Sciatic nerve (tissue), 2 donors: ENCODE results near the gene DNAJC17. TPM values are rescaled to one million over a fixed set of nuclear protein-coding genes. Genes with fewer than 3 reads are reported as not detected.

ENCODE experiments used
- ATAC-seq: fragments of 200-7000 bp; cut with Tn5 transposase; one replicate; pipeline ENCODE4 v1.9.1; 2020; ENCODE audit warnings: mild to moderate bottlenecking, moderate library complexity
- DNase-seq: peaks from one replicate; pipeline ENCODE4 v3.0.0-alpha.2; 2020; ENCODE audit warnings: low spot score
- intact Hi-C: fragments of 100-400 bp; cut with DNase I; formaldehyde crosslinking; loops from one replicate; pipeline ENCODE4 v1.14.2; 2022
- total RNA-seq: library from RNA; stranded (reverse); fragmentation: NEBNext Ultra II Directional; extraction: Animal tissue kit (Norgen Biotek cat#: 25700); gene quantifications from one replicate; pipeline ENCODE4 v1.2.1, GENCODE V29; 2021
- donor health status: DM: no; HTN: no; CAD: no.
- donor health status: DM: no; HTN: no; CAD: no.

The DNAJC17 gene
- total RNA-seq, 1 donor from 2014 or later: 36.2 TPM

- DNase-seq (no peak), ATAC-seq (no peak)
- intact Hi-C loops: no loop called here
Measured at GRCh38 chr15:40832903-40833302, 25.6 kb upstream of the DNAJC17 start.

- intact Hi-C loops: no loop called here
- ATAC-seq: no peak
- DNase-seq: no peak
Measured at GRCh38 chr15:40831861-40832260, 24.6 kb upstream of the DNAJC17 start.

GRCh38 chr15:40830884-40831283 lies 23.6 kb upstream of the DNAJC17 start:
- DNase-seq: no peak
- ATAC-seq: no peak
- intact Hi-C loops: no loop called here

GRCh38 chr15:40829115-40829514 lies 21.8 kb upstream of the DNAJC17 start:
- intact Hi-C loops: no loop called here
- no peak for ATAC-seq
- no peak for DNase-seq

GRCh38 chr15:40828447-40829036 lies 21.3 kb upstream of the DNAJC17 start, which contains the start of gene PPP1R14D:
Gene PPP1R14D, minus strand, starts transcription at chr15:40828708. Its CDS starts 67 bp downstream, at chr15:40828641.
- ATAC-seq (no peak), DNase-seq (no peak)
- intact Hi-C loops: no loop called here

GRCh38 chr15:40826423-40827075 lies 19.3 kb upstream of the DNAJC17 start:
- no peak for ATAC-seq
- intact Hi-C loops: no loop called here
- DNase-seq: no peak

GRCh38 chr15:40825661-40826422 lies 18.6 kb upstream of the DNAJC17 start:
- no peak for DNase-seq
- ATAC-seq: no peak
- intact Hi-C loops: no loop called here

- DNase-seq (no peak), ATAC-seq (no peak)
- intact Hi-C loops: no loop called here
Measured at GRCh38 chr15:40823572-40824343, 16.5 kb upstream of the DNAJC17 start.

- no peak for ATAC-seq
Measured at GRCh38 chr15:40821195-40821594, 13.9 kb upstream of the DNAJC17 start.

GRCh38 chr15:40819048-40819447 lies 11.8 kb upstream of the DNAJC17 start:
- ATAC-seq (no peak), DNase-seq (no peak)
- intact Hi-C loops: no loop called here

More at GRCh38 chr15:40821195-40821594, 13.9 kb upstream of the DNAJC17 start:
- intact Hi-C loops: no loop called here
- DNase-seq: no peak

GRCh38 chr15:40815042-40815698 lies 7.9 kb upstream of the DNAJC17 start:
- intact Hi-C loops: no loop called here
- DNase-seq (no peak), ATAC-seq (no peak)

- DNase-seq (no peak), ATAC-seq (no peak)
- intact Hi-C loops: no loop called here
Measured at GRCh38 chr15:40812721-40813425, 5.6 kb upstream of the DNAJC17 start.

GRCh38 chr15:40808861-40809450 lies 1.7 kb upstream of the DNAJC17 start:
- no peak for ATAC-seq
- intact Hi-C loops: no loop called here
- DNase-seq: no peak

GRCh38 chr15:40807888-40808461 lies 702 bp upstream of the DNAJC17 start:
- DNase-seq (no peak), ATAC-seq (no peak)
- intact Hi-C loops: no loop called here

GRCh38 chr15:40806672-40807027 lies 623 bp downstream of the DNAJC17 start:
- DNase-seq: no peak
- no peak for ATAC-seq
- intact Hi-C loops: no loop called here

GRCh38 chr15:40803688-40804087 lies 3.6 kb downstream of the DNAJC17 start:
- intact Hi-C loops: no loop called here
- no peak for ATAC-seq
- DNase-seq: no peak

GRCh38 chr15:40803076-40803475 lies 4.2 kb downstream of the DNAJC17 start:
- DNase-seq (no peak), ATAC-seq (no peak)
- intact Hi-C loops: no loop called here

- ATAC-seq: no peak
- intact Hi-C loops: no loop called here
- no peak for DNase-seq
Measured at GRCh38 chr15:40799523-40799922, 7.8 kb downstream of the DNAJC17 start.
